Mesodermal cell (in vitro differentiated cells): ENCODE measurements around the gene MED13L.

Experiments
- H3K27ac ChIP-seq: 2 replicates; pipeline ENCODE4 v1.7.0; 2013; ENCODE audit warnings: mild to moderate bottlenecking, low read depth, low read length, moderate library complexity; ENCODE audit not compliant: severe bottlenecking
- H3K36me3 ChIP-seq: 2 replicates; pipeline ENCODE4 v1.7.1; 2013; ENCODE audit warnings: mild to moderate bottlenecking, low read length, moderate library complexity; ENCODE audit not compliant: control insufficient read depth, insufficient read depth
- H3K4me1 ChIP-seq: one replicate; pipeline ENCODE4 v1.7.1; 2013; ENCODE audit warnings: mild to moderate bottlenecking, low read length; ENCODE audit not compliant: insufficient read depth, control insufficient read depth, poor library complexity, severe bottlenecking
- H3K4me3 ChIP-seq: 2 replicates; pipeline ENCODE4 v1.7.0; 2013; ENCODE audit warnings: low read length, control low read depth, mild to moderate bottlenecking; ENCODE audit not compliant: insufficient read depth, poor library complexity, severe bottlenecking; ENCODE audit errors: extremely low read depth
- H3K9me3 ChIP-seq: 2 replicates; pipeline ENCODE4 v1.7.1; 2013; ENCODE audit warnings: mild to moderate bottlenecking, low read length, moderate library complexity; ENCODE audit not compliant: control insufficient read depth
- WGBS, 2 experiments: methylation state at CpG; one replicate each; pipeline ENCODE4 v1.1.5; 2013; ENCODE audit warnings: missing lambda C conversion rate in 2 of 2; ENCODE audit not compliant: insufficient coverage in 2 of 2; 5-methylcytosine and 5-hydroxymethylcytosine counted together

MED13L gene

DNA sequence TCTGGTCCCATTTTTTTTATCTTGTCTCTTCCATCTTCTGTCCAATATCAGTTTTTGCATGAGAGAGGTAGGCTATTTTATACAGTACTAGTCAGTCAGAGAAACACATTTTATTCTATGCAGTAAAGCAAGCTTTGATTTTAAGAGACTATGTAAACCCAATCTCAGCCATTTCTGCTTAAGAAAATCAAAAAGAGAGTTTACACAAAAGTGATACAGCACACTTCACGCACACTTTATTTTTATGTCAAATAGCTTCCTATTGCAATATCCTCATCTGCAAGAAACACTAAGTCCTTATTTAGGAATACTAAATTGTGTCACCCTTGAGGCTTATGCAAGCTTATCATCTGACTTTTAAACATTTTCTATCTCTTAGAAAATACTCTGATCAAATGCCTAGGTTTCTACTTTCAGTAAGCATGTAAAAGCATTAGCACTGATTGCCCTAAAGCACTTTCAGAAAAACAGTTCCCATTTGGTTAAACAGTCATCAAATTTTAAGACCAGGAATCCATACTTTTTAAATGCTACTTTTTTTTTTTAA lies 78.3 kb downstream of the MED13L start:
- Histone ChIP-seq H3K4me1 (peaks cover 16% of the 10 kb centered on the region), H3K4me3 (no peak overlapping the region), H3K27ac (no peak overlapping the region), H3K36me3 (no peaks in the 10 kb centered on the region), H3K9me3 (no peaks in the 10 kb centered on the region)
- WGBS, 2 experiments: 83% methylated on average over 1 of the region's 1 CpG; no CpG with 5 or more reads in 1 of the 2 experiments

DNA sequence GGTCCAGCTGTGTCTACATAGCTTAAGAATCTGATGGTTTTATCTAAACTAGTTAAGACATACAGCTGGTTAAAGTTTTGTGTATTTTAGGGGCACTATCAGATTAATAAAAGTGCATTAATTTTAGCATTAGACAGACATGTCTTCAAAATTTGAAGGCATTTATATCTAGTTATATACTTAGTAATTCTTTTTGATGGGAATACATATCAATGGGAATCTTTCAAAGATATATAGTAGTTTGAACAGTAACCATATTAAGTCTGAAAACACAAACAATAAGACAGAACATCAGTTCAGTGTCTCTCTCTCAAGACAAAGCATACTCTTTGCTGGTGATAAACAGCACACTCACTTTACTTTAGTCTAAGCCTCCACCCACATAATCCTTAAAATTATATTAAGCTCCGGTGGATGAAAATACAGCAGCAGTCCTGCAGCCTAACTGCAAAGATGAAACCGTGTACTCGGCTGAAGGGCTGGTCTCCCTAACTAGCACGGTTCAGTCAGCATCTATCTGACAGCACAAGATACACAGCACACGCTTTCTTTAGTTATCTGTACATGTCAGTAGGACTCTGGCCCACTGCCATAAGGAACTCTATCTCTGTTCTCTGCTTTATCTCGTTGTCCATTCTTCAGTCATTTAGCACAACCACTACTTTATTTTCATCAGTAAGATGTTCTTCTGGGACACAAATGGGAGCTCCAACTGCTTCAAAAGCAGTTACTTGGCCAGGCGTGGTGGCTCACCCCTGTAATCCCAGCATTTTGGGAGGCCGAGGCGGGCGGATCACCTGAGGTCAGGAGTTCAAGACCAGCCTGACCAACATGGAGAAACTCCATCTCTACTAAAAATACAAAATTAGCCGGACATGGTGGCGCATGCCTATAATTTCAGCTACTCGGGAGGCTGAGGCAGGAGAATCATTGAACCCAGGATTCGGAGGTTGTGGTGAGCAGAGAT lies 80.5 kb downstream of the MED13L start:
- H3K36me3 ChIP-seq: no peaks in the 10 kb centered on the region
- no peak overlapping the region for H3K4me3 ChIP-seq
- H3K4me1 ChIP-seq: peaks cover 10% of the 10 kb centered on the region
- 90 to 91% methylated on average over 10 to 11 of the region's 14 CpGs for WGBS, 2 experiments
- no peaks in the 10 kb centered on the region for H3K9me3 ChIP-seq
- no peak overlapping the region for H3K27ac ChIP-seq

DNA sequence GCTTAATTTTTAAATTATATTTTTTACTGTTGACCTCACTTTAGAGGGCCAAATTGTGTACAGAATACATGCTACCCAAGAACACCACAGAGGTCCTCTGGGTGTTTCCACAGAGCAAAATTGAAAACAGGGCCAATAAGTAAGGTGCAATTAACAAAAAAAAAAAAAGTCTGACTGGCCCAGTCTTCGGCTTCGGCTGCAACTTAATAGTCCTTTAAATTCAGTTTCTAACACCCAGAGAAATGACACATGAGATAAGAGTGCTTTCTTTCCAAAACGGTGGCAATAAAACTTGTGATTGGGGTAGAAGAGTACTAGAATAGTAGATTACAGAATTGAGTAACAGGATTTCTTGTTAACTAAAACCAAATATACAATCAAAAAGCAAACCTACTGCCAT lies 81.3 kb downstream of the MED13L start:
- no CpG with 5 or more reads among the region's 3 CpGs for whole genome bisulfite sequencing, 2 experiments
- Histone ChIP-seq H3K4me1 (peaks cover 6% of the 10 kb centered on the region), H3K4me3 (no peak overlapping the region)

DNA sequence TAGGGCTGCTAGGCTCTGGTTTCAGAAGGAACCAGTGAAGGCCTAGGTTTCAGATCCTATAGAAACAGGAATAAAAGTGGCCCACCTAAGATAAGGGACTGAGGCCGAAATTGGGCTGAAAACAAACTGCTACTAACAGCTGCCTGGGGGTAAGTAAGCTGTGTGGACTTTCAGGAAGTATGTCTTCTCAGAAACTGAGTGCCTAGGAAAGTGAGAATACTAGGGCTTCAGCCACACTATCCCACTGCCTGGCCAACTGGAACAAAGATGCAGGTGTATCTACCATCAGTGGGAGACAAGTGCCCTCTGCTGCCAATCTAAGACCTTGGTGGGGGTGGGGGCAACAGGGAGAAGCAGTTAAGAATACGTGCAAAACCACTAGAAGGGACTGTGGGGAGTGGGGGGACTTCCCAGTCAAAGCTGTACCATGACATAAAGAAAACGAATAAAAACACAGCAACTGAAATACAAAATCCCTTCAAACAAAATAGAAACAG lies 82.5 kb downstream of the MED13L start:
- no peak overlapping the region for H3K27ac ChIP-seq

More for the DNA sequence above, 81.3 kb downstream of the MED13L start:
- Histone ChIP-seq H3K9me3 (no peaks in the 10 kb centered on the region), H3K36me3 (no peaks in the 10 kb centered on the region), H3K27ac (no peak overlapping the region)

DNA sequence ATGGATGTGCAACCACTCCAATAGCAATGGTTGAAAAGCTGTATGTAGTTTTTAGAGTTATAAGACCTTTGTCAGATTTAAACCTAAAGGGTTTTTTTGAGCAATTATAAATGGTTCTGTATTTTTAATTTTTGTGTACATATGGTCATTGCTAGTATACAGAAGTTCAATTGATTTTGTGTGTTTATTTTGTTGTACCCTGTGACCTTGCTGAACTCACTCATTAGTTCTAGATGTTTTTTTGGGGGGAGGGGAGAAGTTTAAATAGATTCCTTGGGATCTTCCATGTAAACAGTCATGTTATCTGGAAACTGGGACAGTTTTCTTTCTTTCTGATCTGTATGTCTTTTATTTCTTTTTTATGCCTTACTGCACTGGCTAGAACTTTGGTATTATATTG lies 87.8 kb downstream of the MED13L start:
- Histone ChIP-seq H3K9me3 (no peaks in the 10 kb centered on the region), H3K27ac (no peak overlapping the region), H3K4me1 (peaks cover 14% of the 10 kb centered on the region), H3K4me3 (no peak overlapping the region), H3K36me3 (peaks cover 4% of the 10 kb centered on the region)

More for the DNA sequence above, 82.5 kb downstream of the MED13L start:
- Histone ChIP-seq H3K9me3 (no peaks in the 10 kb centered on the region), H3K4me1 (peaks cover 7% of the 10 kb centered on the region), H3K4me3 (no peak overlapping the region), H3K36me3 (peaks cover 4% of the 10 kb centered on the region)
- WGBS, 2 experiments: 67 to 80% methylated on average over 1 of the region's 3 CpGs

DNA sequence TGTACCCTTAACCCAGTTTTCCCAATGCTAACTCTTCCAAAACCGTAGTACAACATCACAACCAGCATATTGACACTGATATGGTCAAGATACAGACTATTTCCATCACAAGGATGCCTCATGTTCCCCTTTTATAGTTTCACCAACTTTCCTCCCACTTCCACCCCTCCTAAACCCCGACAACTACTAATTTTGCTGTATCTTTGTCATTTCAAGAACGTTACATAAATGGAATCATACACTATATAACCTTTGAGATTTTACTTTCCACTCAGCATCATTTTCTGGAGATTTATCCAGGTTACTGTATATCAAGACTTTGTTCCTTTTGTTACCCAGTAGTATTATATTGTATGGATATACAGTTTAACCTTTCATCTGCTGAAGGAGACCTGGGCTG lies 88.9 kb downstream of the MED13L start:
- peaks cover 4% of the 10 kb centered on the region for H3K36me3 ChIP-seq
- WGBS, 2 experiments: 78 to 90% methylated on average over 3 of the region's 3 CpGs
- H3K4me3 ChIP-seq: no peak overlapping the region
- H3K9me3 ChIP-seq: no peaks in the 10 kb centered on the region
- no peak overlapping the region for H3K27ac ChIP-seq
- peaks cover 18% of the 10 kb centered on the region for H3K4me1 ChIP-seq

DNA sequence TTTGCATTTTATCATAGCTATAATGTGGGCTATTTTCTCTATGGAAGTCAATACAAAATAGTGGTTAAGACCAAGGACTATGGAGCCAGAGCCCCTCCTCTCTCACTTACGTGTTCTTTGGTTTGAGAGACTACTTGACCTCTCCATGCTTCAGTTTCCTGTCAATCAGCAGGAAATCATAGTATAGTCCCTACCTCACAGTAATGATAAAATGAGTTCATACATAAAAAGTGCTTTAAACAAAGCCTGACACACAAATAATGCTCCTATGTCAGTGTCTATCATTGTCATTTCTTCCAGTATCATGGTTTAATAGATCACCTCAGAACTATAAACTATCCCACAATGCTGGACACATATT lies 90.4 kb downstream of the MED13L start:
- Histone ChIP-seq H3K36me3 (peaks cover 4% of the 10 kb centered on the region), H3K9me3 (no peaks in the 10 kb centered on the region), H3K4me1 (peaks cover 18% of the 10 kb centered on the region), H3K27ac (peak overlapping the region; percentile 42), H3K4me3 (no peak overlapping the region)
- WGBS, 2 experiments: 100% methylated on average over 1 of the region's 1 CpG; no CpG with 5 or more reads in 1 of the 2 experiments

DNA sequence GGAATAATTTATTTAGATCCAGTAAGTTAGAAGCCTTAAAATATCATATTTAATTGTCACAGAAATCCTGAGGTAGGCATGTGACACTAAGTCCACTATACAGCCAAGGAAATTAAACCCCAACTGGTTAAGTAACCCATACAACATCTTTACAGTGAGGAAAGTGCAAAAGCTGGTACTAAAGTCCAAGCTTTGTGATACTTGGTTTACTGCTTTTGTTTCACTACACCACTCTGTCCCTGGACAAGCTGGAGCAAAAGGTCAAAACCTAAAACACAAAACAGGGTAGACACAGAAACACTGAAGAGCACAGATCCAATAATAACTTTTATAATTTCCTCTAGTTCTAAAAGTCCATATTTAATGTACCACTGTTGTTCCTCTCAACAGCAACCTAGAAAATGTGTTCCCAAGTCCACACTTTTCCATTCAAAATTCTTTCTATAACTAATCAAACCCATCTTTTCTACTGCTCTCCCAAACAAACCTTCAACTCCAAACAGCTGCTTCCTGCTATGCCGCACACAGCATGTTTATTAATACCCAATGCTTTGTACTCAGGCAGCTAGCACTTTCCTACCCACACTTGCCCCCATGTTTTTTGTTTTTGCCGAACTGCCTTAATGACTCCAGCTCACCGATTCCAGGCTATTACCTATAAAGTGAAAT lies 90.9 kb downstream of the MED13L start:
- WGBS, 2 experiments: 89 to 91% methylated on average over 1 of the region's 3 CpGs
- Histone ChIP-seq H3K9me3 (no peaks in the 10 kb centered on the region), H3K27ac (peak overlapping the region; percentile 42), H3K4me1 (peaks cover 22% of the 10 kb centered on the region), H3K36me3 (peaks cover 4% of the 10 kb centered on the region), H3K4me3 (no peak overlapping the region)

DNA sequence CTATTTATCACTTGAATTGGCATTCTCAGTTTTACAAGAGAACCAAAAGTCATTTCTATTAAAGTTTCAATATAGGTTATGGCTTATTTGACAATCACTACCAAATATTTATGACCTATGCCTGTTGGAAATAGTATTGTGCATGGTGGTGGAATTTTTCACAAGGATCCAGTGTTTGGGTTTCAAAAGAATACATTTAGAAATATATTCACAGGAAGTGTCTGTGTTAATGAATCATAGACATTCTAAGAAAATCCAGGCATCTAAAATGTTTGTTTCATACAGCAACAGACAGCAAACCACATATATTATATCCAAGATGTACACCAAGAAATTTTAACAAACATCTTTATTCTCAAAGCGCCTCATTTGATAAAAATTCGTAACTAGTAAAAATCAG lies 92.7 kb downstream of the MED13L start:
- WGBS, 2 experiments: no CpG with 5 or more reads among the region's 2 CpGs
- no peaks in the 10 kb centered on the region for H3K9me3 ChIP-seq
- H3K4me1 ChIP-seq: peaks cover 19% of the 10 kb centered on the region
- no peak overlapping the region for H3K27ac ChIP-seq
- H3K36me3 ChIP-seq: no peaks in the 10 kb centered on the region
- H3K4me3 ChIP-seq: no peak overlapping the region

DNA sequence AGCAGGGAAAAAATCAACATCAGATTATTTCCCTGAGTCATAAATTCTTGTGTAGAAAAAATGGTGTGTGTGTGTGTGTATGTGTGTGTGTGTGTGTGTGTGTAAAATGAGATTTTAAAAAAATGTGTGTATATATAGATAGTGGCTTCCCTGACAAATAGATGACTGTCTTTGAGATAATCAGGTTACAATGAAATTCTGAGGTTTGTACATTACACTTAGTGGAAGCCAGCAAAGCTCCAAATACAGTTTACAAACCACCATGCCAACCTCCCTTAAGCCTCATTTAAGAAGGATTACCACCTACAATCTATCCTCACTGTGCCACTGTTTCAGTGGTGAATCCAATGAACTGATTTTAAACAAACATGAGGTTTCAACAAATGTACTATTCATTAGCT lies 93.8 kb downstream of the MED13L start:
- H3K27ac ChIP-seq: no peak overlapping the region
- H3K36me3 ChIP-seq: no peaks in the 10 kb centered on the region
- H3K9me3 ChIP-seq: no peaks in the 10 kb centered on the region
- H3K4me1 ChIP-seq: peaks cover 18% of the 10 kb centered on the region
- H3K4me3 ChIP-seq: no peak overlapping the region
